Keratinocyte (primary cell): ENCODE results near the gene REG3A. TPM values are rescaled to one million over a fixed set of nuclear protein-coding genes. Genes with fewer than 3 reads are reported as not detected.

Experiments
- DNase-seq: peaks from one replicate; pipeline ENCODE4 v3.0.0-alpha.2; 2011; ENCODE audit warnings: low read depth, missing footprints, low spot score
- FAIRE-seq: peaks from 2 replicates; lab custom pipeline; 2011; peaks lifted over from hg19 to GRCh38; lab: Jason Lieb, UNC
- H2AFZ ChIP-seq: 2 replicates; pipeline ENCODE4 v1.6.0; 2012; ENCODE audit warnings: low read length, control low read depth, inconsistent platforms; ENCODE audit not compliant: control insufficient read depth
- H3K27ac ChIP-seq: 2 replicates; pipeline ENCODE4 v1.5.1; 2011; ENCODE audit warnings: low read length; ENCODE audit not compliant: control insufficient read depth, insufficient read depth
- H3K27me3 ChIP-seq: 3 replicates; pipeline ENCODE4 v1.6.0; 2011; ENCODE audit warnings: low read length; ENCODE audit not compliant: control insufficient read depth, insufficient read depth; ENCODE audit errors: extremely low read depth
- H3K36me3 ChIP-seq, 2 experiments: 2 replicates in 1 of 2; 3 replicates in 1 of 2; pipeline ENCODE4 v1.5.1; 2011; ENCODE audit warnings: low read length in 2 of 2, mild to moderate bottlenecking in 1 of 2; ENCODE audit not compliant: control insufficient read depth in 2 of 2, insufficient read depth in 2 of 2; ENCODE audit errors: extremely low read depth in 1 of 2
- H3K4me1 ChIP-seq: 3 replicates; pipeline ENCODE4 v1.5.1; 2011; ENCODE audit warnings: low read length; ENCODE audit not compliant: control insufficient read depth, insufficient read depth; ENCODE audit errors: extremely low read depth
- H3K4me2 ChIP-seq: 3 replicates; pipeline ENCODE4 v1.6.0; 2011; ENCODE audit warnings: low read depth, low read length; ENCODE audit not compliant: control insufficient read depth, insufficient read depth; ENCODE audit errors: extremely low read depth
- H3K4me3 ChIP-seq, 3 experiments: fragments of 200-600 bp in 1 of 3; sonication (generic) in 1 of 3; 2 replicates in 2 of 3; 3 replicates in 1 of 3; pipeline ENCODE4 v1.5.1; 2011 to 2016; ENCODE audit warnings: low read length in 3 of 3, mild to moderate bottlenecking in 3 of 3, control low read depth in 2 of 3, inconsistent platforms in 1 of 3, low read depth in 1 of 3, mixed read lengths in 1 of 3, mixed run types in 1 of 3, moderate library complexity in 1 of 3; ENCODE audit not compliant: control insufficient read depth in 2 of 3, insufficient read depth in 2 of 3; ENCODE audit errors: extremely low read depth in 1 of 3
- H3K79me2 ChIP-seq: 2 replicates; pipeline ENCODE4 v1.6.0; 2012; ENCODE audit warnings: low read length; ENCODE audit not compliant: control insufficient read depth, insufficient read depth
- H3K9ac ChIP-seq: 3 replicates; pipeline ENCODE4 v1.6.0; 2011; ENCODE audit warnings: low read length; ENCODE audit not compliant: control insufficient read depth, insufficient read depth; ENCODE audit errors: extremely low read depth
- H3K9me1 ChIP-seq: 3 replicates; pipeline ENCODE4 v1.6.0; 2011; ENCODE audit warnings: low read length; ENCODE audit not compliant: control insufficient read depth, insufficient read depth; ENCODE audit errors: extremely low read depth
- H3K9me3 ChIP-seq: 2 replicates; pipeline ENCODE4 v1.5.1; 2012; ENCODE audit warnings: low read depth, low read length; ENCODE audit not compliant: control insufficient read depth
- H4K20me1 ChIP-seq: 3 replicates; pipeline ENCODE4 v1.6.0; 2011; ENCODE audit warnings: low read length; ENCODE audit not compliant: control insufficient read depth, insufficient read depth; ENCODE audit errors: extremely low read depth
- EZH2 ChIP-seq: IDR thresholded peaks from one replicate; pipeline ENCODE4 v1.6.1; 2012; ENCODE audit warnings: inconsistent platforms, mild to moderate bottlenecking, low read length, moderate library complexity
- dilution Hi-C: fragments of 300-500 bp; cut with MboI; formaldehyde crosslinking; loops from one replicate; pipeline ENCODE4 v1.7.0; 2020; ENCODE audit warnings: low sequenced_read_pairs; ENCODE audit not compliant: extremely low pct_ligation_motif_present
- polyA plus RNA-seq, 5 experiments: library from polyadenylated mRNA; depleted of rRNA in 3 of 5; stranded (reverse) in 3 of 5; stranded (forward) in 1 of 5; unstranded in 1 of 5; fragments of >200 nt; gene quantifications; 1 replicate in 1 of 5; 2 replicates in 3 of 5; 3 replicates in 1 of 5; pipeline versions ENCODE4 v1.2.1 to v1.2.3, GENCODE V29; 2011 to 2012; ENCODE audit warnings: missing spikeins in 2 of 5, low read depth in 1 of 5, low replicate concordance in 1 of 5
- TF ChIP-seq, protein P1 (sequence below), 3 experiments: IDR thresholded peaks in 1 of 3; conservative IDR thresholded peaks in 1 of 3; optimal IDR thresholded peaks in 1 of 3; 2 replicates in 2 of 3; 3 replicates in 1 of 3; pipeline versions ENCODE3 to v1.5.1; 2011; ENCODE audit warnings: low read length in 3 of 3, mild to moderate bottlenecking in 3 of 3, moderate library complexity in 2 of 3, control low read depth in 1 of 3, inconsistent platforms in 1 of 3; ENCODE audit not compliant: insufficient read depth in 2 of 3; ENCODE audit errors: extremely low read depth in 1 of 3

The REG3A gene
- polyA plus RNA-seq, 1 donor (not counting 4 experiments of a cell fraction or from before 2014, with no cell fraction given): not detected

DNA sequence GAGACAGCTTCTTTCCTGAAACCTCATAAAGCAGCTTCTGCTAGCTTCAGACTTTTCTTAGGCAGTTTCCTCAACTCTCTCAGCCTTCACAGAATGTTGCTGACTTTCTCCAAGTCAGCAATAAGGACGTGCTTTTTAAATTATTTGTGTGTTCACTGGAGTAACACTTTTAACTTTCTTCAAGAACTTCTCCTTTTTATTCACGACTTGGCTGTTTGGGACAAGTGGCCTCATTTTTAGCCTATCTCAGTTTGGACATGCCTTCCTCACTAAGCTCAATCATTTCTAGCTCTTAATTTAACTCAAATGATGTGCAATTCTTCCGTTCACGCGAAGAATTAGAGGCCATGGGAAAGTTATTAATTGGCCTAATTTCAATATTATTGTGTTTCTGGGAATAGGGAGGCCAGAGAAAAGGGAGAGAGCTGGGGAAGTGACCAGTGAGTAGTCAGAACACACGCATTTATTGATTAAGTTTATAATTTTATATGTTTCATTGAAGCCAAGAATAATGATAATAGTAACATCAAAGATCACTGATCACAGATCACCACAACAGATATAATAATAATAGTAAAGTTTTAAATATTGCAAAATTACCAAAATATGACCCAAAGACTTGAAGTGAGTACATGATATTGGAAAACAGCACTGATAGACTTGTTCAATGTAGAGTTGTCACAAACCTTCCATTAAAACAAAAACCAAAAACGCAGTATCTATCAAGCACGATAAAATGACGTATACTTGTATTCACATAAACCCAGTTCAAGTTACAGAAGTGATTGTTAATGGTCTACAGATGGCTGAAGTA is 34.4 kb downstream of the REG3A start:
- H4K20me1 ChIP-seq: no peaks in the 10 kb centered on the region
- no peaks in the 10 kb centered on the region for H3K79me2 ChIP-seq
- no peak for DNase-seq
- no peak overlapping the region for H3K9ac ChIP-seq
- H3K9me3 ChIP-seq: no peaks in the 10 kb centered on the region
- H3K27me3 ChIP-seq: no peaks in the 10 kb centered on the region
- no peak overlapping the region for H3K4me2 ChIP-seq
- no peak for FAIRE-seq
- TF ChIP-seq, protein P1, sequence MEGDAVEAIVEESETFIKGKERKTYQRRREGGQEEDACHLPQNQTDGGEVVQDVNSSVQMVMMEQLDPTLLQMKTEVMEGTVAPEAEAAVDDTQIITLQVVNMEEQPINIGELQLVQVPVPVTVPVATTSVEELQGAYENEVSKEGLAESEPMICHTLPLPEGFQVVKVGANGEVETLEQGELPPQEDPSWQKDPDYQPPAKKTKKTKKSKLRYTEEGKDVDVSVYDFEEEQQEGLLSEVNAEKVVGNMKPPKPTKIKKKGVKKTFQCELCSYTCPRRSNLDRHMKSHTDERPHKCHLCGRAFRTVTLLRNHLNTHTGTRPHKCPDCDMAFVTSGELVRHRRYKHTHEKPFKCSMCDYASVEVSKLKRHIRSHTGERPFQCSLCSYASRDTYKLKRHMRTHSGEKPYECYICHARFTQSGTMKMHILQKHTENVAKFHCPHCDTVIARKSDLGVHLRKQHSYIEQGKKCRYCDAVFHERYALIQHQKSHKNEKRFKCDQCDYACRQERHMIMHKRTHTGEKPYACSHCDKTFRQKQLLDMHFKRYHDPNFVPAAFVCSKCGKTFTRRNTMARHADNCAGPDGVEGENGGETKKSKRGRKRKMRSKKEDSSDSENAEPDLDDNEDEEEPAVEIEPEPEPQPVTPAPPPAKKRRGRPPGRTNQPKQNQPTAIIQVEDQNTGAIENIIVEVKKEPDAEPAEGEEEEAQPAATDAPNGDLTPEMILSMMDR (optimal IDR thresholded peaks at IDR 0.05 in 1 of 3, IDR thresholded peaks at IDR 0.05 in 1 of 3, conservative IDR thresholded peaks at IDR 0.05 in 1 of 3; ENCODE audit: extremely low read depth in 1 of 3, insufficient read depth in 2 of 3, low read length in 3 of 3): no peak
- TF ChIP-seq EZH2: no peak
- dilution Hi-C loops: no loop called here
- H2AFZ ChIP-seq: no peak overlapping the region
- no peaks in the 10 kb centered on the region for H3K36me3 ChIP-seq
- H3K4me1 ChIP-seq: no peaks in the 10 kb centered on the region
- no peak overlapping the region for H3K4me3 ChIP-seq
- H3K9me1 ChIP-seq: no peaks in the 10 kb centered on the region
- no peak overlapping the region for H3K27ac ChIP-seq

DNA sequence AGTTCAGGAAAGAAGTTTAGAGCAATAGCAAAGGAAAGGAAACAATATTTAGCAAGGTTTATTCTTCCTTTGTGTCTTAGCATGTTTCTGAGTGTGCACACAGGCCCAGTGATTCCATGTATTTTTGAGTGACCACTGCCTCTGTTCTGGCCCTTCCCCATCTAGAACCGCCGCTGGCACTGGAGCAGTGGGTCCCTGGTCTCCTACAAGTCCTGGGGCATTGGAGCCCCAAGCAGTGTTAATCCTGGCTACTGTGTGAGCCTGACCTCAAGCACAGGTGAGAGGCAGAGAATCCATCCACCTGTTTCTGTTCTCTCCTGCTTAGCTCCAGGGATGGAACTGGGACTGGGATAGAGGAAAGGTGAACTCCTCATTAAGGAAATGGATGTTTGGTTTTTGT is 36.9 kb downstream of the REG3A start:
- dilution Hi-C loops: no loop called here
- no peak for FAIRE-seq

More for the DNA sequence above, 36.9 kb downstream of the REG3A start:
- no peaks in the 10 kb centered on the region for H3K9me3 ChIP-seq
- H2AFZ ChIP-seq: no peak overlapping the region
- H3K27me3 ChIP-seq: no peaks in the 10 kb centered on the region
- no peak overlapping the region for H3K4me3 ChIP-seq
- TF ChIP-seq EZH2: no peak
- TF ChIP-seq, protein P1 (optimal IDR thresholded peaks at IDR 0.05 in 1 of 3, IDR thresholded peaks at IDR 0.05 in 1 of 3, conservative IDR thresholded peaks at IDR 0.05 in 1 of 3; ENCODE audit: extremely low read depth in 1 of 3, insufficient read depth in 2 of 3, low read length in 3 of 3): no peak
- no peak for DNase-seq
- H3K4me1 ChIP-seq: no peaks in the 10 kb centered on the region
- no peaks in the 10 kb centered on the region for H3K9me1 ChIP-seq
- H3K79me2 ChIP-seq: no peaks in the 10 kb centered on the region
- H3K27ac ChIP-seq: no peak overlapping the region
- no peak overlapping the region for H3K4me2 ChIP-seq
- no peak overlapping the region for H3K9ac ChIP-seq
- H4K20me1 ChIP-seq: no peaks in the 10 kb centered on the region
- no peaks in the 10 kb centered on the region for H3K36me3 ChIP-seq
